ENCODE results near the gene SLC35F5.

The SLC35F5 gene

GRCh38 chr2:113754160-113754559 is 2.3 kb downstream of the SLC35F5 start:
- no peak for TF ChIP-seq CTCF (IDR thresholded peaks at IDR 0.05)

GRCh38 chr2:113750385-113750784 is 6.1 kb downstream of the SLC35F5 start:
- no peak for TF ChIP-seq CTCF (IDR thresholded peaks at IDR 0.05)

- no peak for TF ChIP-seq CTCF (IDR thresholded peaks at IDR 0.05)
Measured at GRCh38 chr2:113741091-113741490, 15.4 kb downstream of the SLC35F5 start.

GRCh38 chr2:113739849-113740248 is 16.6 kb downstream of the SLC35F5 start:
- no peak for TF ChIP-seq CTCF (IDR thresholded peaks at IDR 0.05)

GRCh38 chr2:113734185-113734584 is 22.3 kb downstream of the SLC35F5 start:
- no peak for TF ChIP-seq CTCF (IDR thresholded peaks at IDR 0.05)

- no peak for TF ChIP-seq CTCF (IDR thresholded peaks at IDR 0.05)
Measured at GRCh38 chr2:113724010-113724409, 32.4 kb downstream of the SLC35F5 start.

- TF ChIP-seq CTCF (IDR thresholded peaks at IDR 0.05) = no peak
Measured at GRCh38 chr2:113723411-113723810, 33.0 kb downstream of the SLC35F5 start.

GRCh38 chr2:113720167-113720566 is 36.3 kb downstream of the SLC35F5 start:
- peak; percentile 50 for TF ChIP-seq CTCF (IDR thresholded peaks at IDR 0.05)
